WTC11 (cell line): ENCODE data around the gene SGO2.

Source experiments
- CTCF ChIP-seq: fragments of 200-600 bp; IDR thresholded peaks from 2 replicates; pipeline ENCODE4 v1.8.0; 2022; ENCODE audit warnings: antibody characterized with exemption
- FOXJ3 ChIP-seq: sonication (generic); formaldehyde crosslinking; IDR thresholded peaks from 2 replicates; pipeline ENCODE4 v1.9.0; 2021; ENCODE audit warnings: missing genetic modification reagents, mild to moderate bottlenecking, borderline replicate concordance
- MYBL2 ChIP-seq: sonication (generic); formaldehyde crosslinking; IDR thresholded peaks from 2 replicates; pipeline ENCODE4 v1.8.1; 2023; ENCODE audit warnings: mild to moderate bottlenecking, moderate library complexity, missing genetic modification reagents
- SMAD3 ChIP-seq: sonication (generic); formaldehyde crosslinking; IDR thresholded peaks from 2 replicates; pipeline ENCODE4 v1.8.0; 2022; ENCODE audit warnings: missing genetic modification reagents, mild to moderate bottlenecking, borderline replicate concordance
- ZNF138 ChIP-seq: sonication (generic); formaldehyde crosslinking; conservative IDR thresholded peaks from 2 replicates; pipeline ENCODE4 v1.8.1; 2022; ENCODE audit warnings: mild to moderate bottlenecking, moderate library complexity, missing genetic modification reagents
- TF ChIP-seq, protein P1 (sequence below): sonication (generic); formaldehyde crosslinking; IDR thresholded peaks from 2 replicates; pipeline ENCODE4 v1.8.0; 2022; ENCODE audit warnings: mild to moderate bottlenecking, missing genetic modification reagents

DNA sequence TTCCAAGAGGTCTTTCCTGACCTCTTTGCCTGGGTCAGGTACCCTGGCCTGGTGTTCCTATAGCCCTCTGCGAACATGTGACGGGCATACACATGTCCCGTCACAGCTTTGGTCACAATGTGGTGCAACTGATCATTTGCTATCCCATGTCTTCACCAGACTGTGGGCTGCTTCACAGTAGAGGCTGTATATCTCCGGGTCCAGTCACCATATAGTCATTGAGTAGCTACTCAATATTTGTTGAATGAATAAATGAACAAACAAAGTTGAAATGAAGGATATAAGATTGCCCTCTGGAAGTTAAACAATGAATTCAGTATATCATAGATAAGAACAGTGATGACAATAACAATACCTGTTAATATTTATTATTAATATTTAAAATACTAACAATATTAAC is 76.6 kb downstream of the SGO2 start:
- TF ChIP-seq MYBL2 (CRISPR knock-in tag) (no peak), CTCF (no peak), SMAD3 (CRISPR knock-in tag) (no peak), FOXJ3 (CRISPR knock-in tag) (no peak), ZNF138 (CRISPR knock-in tag) (no peak)
- TF ChIP-seq, protein P1, sequence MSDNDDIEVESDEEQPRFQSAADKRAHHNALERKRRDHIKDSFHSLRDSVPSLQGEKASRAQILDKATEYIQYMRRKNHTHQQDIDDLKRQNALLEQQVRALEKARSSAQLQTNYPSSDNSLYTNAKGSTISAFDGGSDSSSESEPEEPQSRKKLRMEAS (CRISPR knock-in tag), result no peak
